ENCODE measurements around the gene PECR.
A peak's percentile ranks its signal among the peaks of the same experiment; 100 is the strongest.
"Not testable (repeated sequence)": the region's sequence is repeated elsewhere in the genome, so short reads cannot be mapped to it uniquely, and the experiment has no call there.

The PECR gene

GRCh38 chr2:216023055-216023648 lies 58.5 kb downstream of the PECR start:
- DNase-seq = peak; percentile 43

- DNase-seq = no peak
Observed at GRCh38 chr2:216021768-216022565, 59.6 kb downstream of the PECR start.

- no peak for DNase-seq
Observed at GRCh38 chr2:216018709-216019108, 62.9 kb downstream of the PECR start.

- no peak for DNase-seq
Observed at GRCh38 chr2:216017365-216017764, 64.2 kb downstream of the PECR start.

GRCh38 chr2:216016581-216016980 lies 65.0 kb downstream of the PECR start:
- DNase-seq = no peak

- peak; percentile 31 for DNase-seq
Observed at GRCh38 chr2:216015722-216016464, 65.7 kb downstream of the PECR start.

- no peak for DNase-seq
Observed at GRCh38 chr2:216014986-216015385, 66.6 kb downstream of the PECR start.

- DNase-seq = no peak
Observed at GRCh38 chr2:216014006-216014405, 67.6 kb downstream of the PECR start.

GRCh38 chr2:216013080-216013909 lies 68.3 kb downstream of the PECR start, which contains the start of gene MREG:
Gene MREG, minus strand, starts transcription at chr2:216013551. Its CDS starts 224 bp downstream, at chr2:216013327.
- DNase-seq = peak; percentile 79

- no peak for DNase-seq
Observed at GRCh38 chr2:216012830-216013079, 68.9 kb downstream of the PECR start.

GRCh38 chr2:216012133-216012829 lies 69.3 kb downstream of the PECR start:
- DNase-seq = no peak

GRCh38 chr2:216009215-216009614 lies 72.4 kb downstream of the PECR start:
- not testable (repeated sequence) for DNase-seq

- no peak for DNase-seq
Observed at GRCh38 chr2:216008387-216008786, 73.2 kb downstream of the PECR start.

GRCh38 chr2:216006164-216006663 lies 75.4 kb downstream of the PECR start:
- DNase-seq = peak; percentile 36

- DNase-seq = no peak
Observed at GRCh38 chr2:216004697-216005283, 76.8 kb downstream of the PECR start.

- DNase-seq = no peak
Observed at GRCh38 chr2:216003876-216004696, 77.5 kb downstream of the PECR start.

- no peak for DNase-seq
Observed at GRCh38 chr2:216002693-216003092, 78.9 kb downstream of the PECR start.

- DNase-seq = no peak
Observed at GRCh38 chr2:216002101-216002678, 79.4 kb downstream of the PECR start.

GRCh38 chr2:216001216-216002100 lies 80.2 kb downstream of the PECR start:
- no peak for DNase-seq
